BLaER1 treated with 17β-estradiol and CSF1 and Interleukin-3, amounts not matched to agents 10 nM and 100 nM (cell line): ENCODE measurements around the gene TTC33.
A peak's percentile ranks its signal among the peaks of the same experiment; 100 is the strongest.

Experiments
- H3K27ac ChIP-seq, 11 experiments: shearing (Covaris generic); formaldehyde crosslinking; 2 replicates each; pipeline ENCODE4 v1.8.1; 2022
- H3K27me3 ChIP-seq, 11 experiments: shearing (Covaris generic); formaldehyde crosslinking; 2 replicates each; pipeline ENCODE4 v1.8.1; 2022
- H3K36me3 ChIP-seq, 11 experiments: shearing (Covaris generic); formaldehyde crosslinking; 2 replicates each; pipeline ENCODE4 v1.8.1; 2022
- H3K4me1 ChIP-seq, 10 experiments: shearing (Covaris generic); formaldehyde crosslinking; 2 replicates each; pipeline ENCODE4 v1.8.1; 2022
- H3K4me2 ChIP-seq, 11 experiments: shearing (Covaris generic); formaldehyde crosslinking; 2 replicates each; pipeline ENCODE4 v1.8.1; 2022
- H3K4me3 ChIP-seq, 10 experiments: shearing (Covaris generic); formaldehyde crosslinking; 2 replicates each; pipeline ENCODE4 v1.8.1; 2022
- H3K9ac ChIP-seq, 11 experiments: shearing (Covaris generic); formaldehyde crosslinking; 2 replicates each; pipeline ENCODE4 v1.8.1; 2022
- H3K9me3 ChIP-seq, 11 experiments: shearing (Covaris generic); formaldehyde crosslinking; replicated peaks in 1 of 11; 2 replicates each; pipeline ENCODE4 v1.8.1; 2022
- H4K20me1 ChIP-seq, 11 experiments: shearing (Covaris generic); formaldehyde crosslinking; 2 replicates each; pipeline ENCODE4 v1.8.1; 2022
- Cebpa-rat ChIP-seq, 11 experiments: shearing (Covaris generic); IDR thresholded peaks; 2 replicates each; pipeline ENCODE4 v1.8.1; 2022

TTC33 gene

GRCh38 chr5:40507095-40507494 lies 248.7 kb downstream of the TTC33 start:
- H3K27ac ChIP-seq = 0 out of 22 replicates have a peak overlapping the region, but pooled peaks of 1 of the 11 experiments have one; percentile 7
- H3K4me3 ChIP-seq = no peak overlapping the region
- H3K4me1 ChIP-seq = peaks cover 19 to 47% (median 22%) of the 10 kb centered on the region in 10 experiments
- no peak overlapping the region for H3K4me2 ChIP-seq
- no peak for TF ChIP-seq Cebpa-rat (IDR thresholded peaks at IDR 0.05)
- H4K20me1 ChIP-seq = no peaks in the 10 kb centered on the region
- peaks cover 0 to 5% (median 0%) of the 10 kb centered on the region in 11 experiments; a peak in 2 of 22 replicates for H3K9me3 ChIP-seq
- H3K27me3 ChIP-seq = no peaks in the 10 kb centered on the region
- H3K9ac ChIP-seq = no peak overlapping the region
- no peaks in the 10 kb centered on the region for H3K36me3 ChIP-seq

DNA sequence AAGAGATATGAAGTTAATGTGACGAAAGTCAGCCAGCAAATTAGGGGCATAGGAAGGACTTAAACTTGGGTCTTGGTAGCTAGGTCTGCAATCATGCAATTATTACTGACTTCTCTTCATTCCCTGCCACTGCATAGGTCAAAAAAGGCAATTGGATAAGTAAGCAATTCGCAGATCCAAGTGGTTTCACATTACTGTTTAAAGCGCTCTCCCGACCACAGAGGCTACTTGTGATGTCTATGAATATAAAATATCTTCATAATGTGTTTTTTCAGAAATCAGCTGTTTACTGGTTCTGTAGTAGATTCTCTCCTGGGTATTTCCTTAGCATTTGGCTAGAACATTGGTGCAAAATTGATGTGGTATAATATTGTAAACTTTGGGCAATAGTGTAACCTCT lies 250.7 kb downstream of the TTC33 start:
- no peak overlapping the region for H3K4me3 ChIP-seq
- no peak for TF ChIP-seq Cebpa-rat (IDR thresholded peaks at IDR 0.05)
- H3K4me1 ChIP-seq = peaks cover 19 to 67% (median 23%) of the 10 kb centered on the region in 10 experiments
- H3K36me3 ChIP-seq = no peaks in the 10 kb centered on the region
- peaks cover 0 to 5% (median 0%) of the 10 kb centered on the region in 11 experiments; a peak in 3 of 22 replicates for H3K9me3 ChIP-seq
- H3K9ac ChIP-seq = no peak overlapping the region
- H3K4me2 ChIP-seq = peak overlapping the region in 2 of 11 experiments; percentile 51 to 74; a peak in 4 of 22 replicates
- peak overlapping the region in 2 of 11 experiments; percentile 2 to 36; a peak in 1 of 22 replicates for H3K27ac ChIP-seq
- no peaks in the 10 kb centered on the region for H3K27me3 ChIP-seq
- no peaks in the 10 kb centered on the region for H4K20me1 ChIP-seq

GRCh38 chr5:40503439-40503838 lies 252.3 kb downstream of the TTC33 start:
- peak overlapping the region in 1 of 10 experiments; percentile 17; a peak in 1 of 20 replicates for H3K4me3 ChIP-seq
- peak overlapping the region in 4 of 11 experiments; percentile 61 to 82 (median 75); a peak in 9 of 22 replicates for H3K9ac ChIP-seq
- no peaks in the 10 kb centered on the region for H3K36me3 ChIP-seq
- H3K4me2 ChIP-seq = peak overlapping the region; percentile 5 to 80 (median 60); a peak in 19 of 22 replicates
- peaks cover 19 to 83% (median 24%) of the 10 kb centered on the region in 10 experiments for H3K4me1 ChIP-seq
- no peak for TF ChIP-seq Cebpa-rat (IDR thresholded peaks at IDR 0.05)
- H3K27me3 ChIP-seq = no peaks in the 10 kb centered on the region
- no peaks in the 10 kb centered on the region; a peak in 2 of 22 replicates for H3K9me3 ChIP-seq
- H3K27ac ChIP-seq = peak overlapping the region in 8 of 11 experiments; percentile 20 to 99 (median 82); a peak in 14 of 22 replicates
- H4K20me1 ChIP-seq = no peaks in the 10 kb centered on the region

GRCh38 chr5:40502736-40503135 lies 253.0 kb downstream of the TTC33 start:
- Histone ChIP-seq H3K27me3 (no peaks in the 10 kb centered on the region), H4K20me1 (no peaks in the 10 kb centered on the region), H3K4me1 (peaks cover 19 to 90% (median 24%) of the 10 kb centered on the region in 10 experiments), H3K4me2 (peak overlapping the region; percentile 5 to 80 (median 61); a peak in 20 of 22 replicates), H3K4me3 (peak overlapping the region in 2 of 10 experiments; percentile 17 to 34; a peak in 3 of 20 replicates), H3K36me3 (no peaks in the 10 kb centered on the region), H3K9me3 (no peaks in the 10 kb centered on the region; a peak in 1 of 22 replicates), H3K9ac (peak overlapping the region in 4 of 11 experiments; percentile 61 to 82 (median 75); a peak in 9 of 22 replicates), H3K27ac (peak overlapping the region in 7 of 11 experiments; percentile 32 to 99 (median 87); a peak in 14 of 22 replicates)
- no peak for TF ChIP-seq Cebpa-rat (IDR thresholded peaks at IDR 0.05)

GRCh38 chr5:40501711-40502444 lies 253.9 kb downstream of the TTC33 start:
- Histone ChIP-seq H3K4me2 (peak overlapping the region; percentile 5 to 80 (median 61); a peak in 17 of 22 replicates), H3K4me1 (peaks cover 19 to 92% (median 24%) of the 10 kb centered on the region in 10 experiments), H4K20me1 (no peaks in the 10 kb centered on the region), H3K27me3 (no peaks in the 10 kb centered on the region), H3K9ac (peak overlapping the region in 4 of 11 experiments; percentile 61 to 82 (median 75); a peak in 9 of 22 replicates), H3K27ac (peak overlapping the region in 7 of 11 experiments; percentile 17 to 99 (median 87); a peak in 12 of 22 replicates), H3K4me3 (peak overlapping the region in 1 of 10 experiments; percentile 34; a peak in 2 of 20 replicates), H3K9me3 (no peaks in the 10 kb centered on the region; a peak in 1 of 22 replicates), H3K36me3 (no peaks in the 10 kb centered on the region)
- TF ChIP-seq Cebpa-rat (IDR thresholded peaks at IDR 0.05) = no peak

DNA sequence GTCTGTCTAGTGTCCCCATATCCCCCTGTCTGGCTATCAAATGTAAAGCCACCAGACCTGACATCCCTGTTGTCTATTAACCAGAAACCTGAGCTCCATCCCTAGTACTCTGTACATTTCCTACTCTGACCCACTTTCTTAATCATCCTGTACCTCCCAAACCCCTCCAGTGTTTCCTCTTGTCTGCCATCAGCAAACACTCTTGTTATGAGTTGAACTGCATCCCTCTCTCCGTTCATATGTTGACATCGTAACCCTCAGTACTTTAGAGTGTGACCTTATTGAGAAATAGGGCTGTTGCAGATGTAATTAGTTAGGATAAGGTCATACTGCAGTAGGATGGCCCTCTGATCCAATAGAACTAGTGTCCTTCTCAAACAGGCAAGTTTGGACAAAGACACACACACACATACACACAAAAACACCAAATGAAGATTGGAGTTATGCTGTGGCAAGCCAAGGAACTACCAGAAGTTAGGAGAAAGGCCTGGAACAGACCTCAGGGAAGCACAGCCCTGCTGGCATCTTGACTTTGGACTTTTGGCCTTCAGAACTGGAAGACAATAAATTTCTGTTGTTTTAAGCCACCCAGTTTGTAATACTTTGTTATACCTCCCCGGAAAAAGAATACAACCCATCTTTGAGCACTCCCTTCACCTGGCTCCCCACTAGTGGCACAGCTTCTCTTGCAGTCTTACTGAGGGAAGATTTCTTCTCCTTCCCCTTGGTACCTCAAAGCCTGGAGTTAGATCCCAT lies 256.1 kb downstream of the TTC33 start:
- Histone ChIP-seq H3K9me3 (peaks cover 0 to 3% (median 0%) of the 10 kb centered on the region in 11 experiments; a peak in 2 of 22 replicates), H3K27me3 (no peaks in the 10 kb centered on the region), H3K36me3 (no peaks in the 10 kb centered on the region), H4K20me1 (no peaks in the 10 kb centered on the region), H3K9ac (no peak overlapping the region), H3K27ac (peak overlapping the region in 5 of 11 experiments; percentile 37 to 99 (median 43); a peak in 6 of 22 replicates), H3K4me2 (peak overlapping the region in 4 of 11 experiments; percentile 22 to 70 (median 50); a peak in 7 of 22 replicates), H3K4me3 (no peak overlapping the region), H3K4me1 (peaks cover 26 to 85% (median 31%) of the 10 kb centered on the region in 10 experiments)
- TF ChIP-seq Cebpa-rat (IDR thresholded peaks at IDR 0.05) = no peak

DNA sequence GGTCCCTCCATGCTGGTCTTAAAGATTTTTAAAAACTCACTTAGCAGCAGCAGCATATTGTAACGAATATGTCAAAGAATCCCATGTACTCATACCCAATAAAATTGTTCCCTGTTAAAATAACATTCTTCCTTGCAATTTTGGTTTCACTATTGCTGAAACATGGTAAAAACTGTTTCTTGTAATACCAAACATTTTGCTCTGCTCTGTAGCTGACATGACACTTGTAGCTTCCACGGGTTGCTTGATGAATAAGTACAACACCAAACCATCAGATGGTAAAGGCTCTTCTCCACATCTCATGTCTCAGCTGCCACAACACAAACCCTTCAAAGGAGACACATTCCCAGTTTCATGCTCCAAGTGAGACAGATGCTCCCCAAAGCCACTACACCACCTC lies 256.8 kb downstream of the TTC33 start:
- Histone ChIP-seq H3K4me2 (peak overlapping the region in 4 of 11 experiments; percentile 22 to 70 (median 50); a peak in 7 of 22 replicates), H3K36me3 (no peaks in the 10 kb centered on the region), H3K4me3 (no peak overlapping the region), H3K27me3 (no peaks in the 10 kb centered on the region), H3K4me1 (peaks cover 23 to 85% (median 30%) of the 10 kb centered on the region in 10 experiments), H4K20me1 (no peaks in the 10 kb centered on the region), H3K27ac (peak overlapping the region in 5 of 11 experiments; percentile 23 to 97 (median 39); a peak in 6 of 22 replicates), H3K9me3 (peaks cover 0 to 10% (median 2%) of the 10 kb centered on the region in 11 experiments; a peak in 10 of 22 replicates), H3K9ac (no peak overlapping the region)
- no peak for TF ChIP-seq Cebpa-rat (IDR thresholded peaks at IDR 0.05)

- Histone ChIP-seq H3K4me1 (peaks cover 9 to 87% (median 16%) of the 10 kb centered on the region in 10 experiments; a peak in 18 of 20 replicates), H3K27me3 (no peaks in the 10 kb centered on the region), H3K9ac (no peak overlapping the region), H3K4me3 (no peak overlapping the region), H4K20me1 (no peaks in the 10 kb centered on the region), H3K27ac (no peak overlapping the region), H3K36me3 (peaks cover 0 to 4% (median 0%) of the 10 kb centered on the region in 11 experiments; a peak in 1 of 22 replicates), H3K9me3 (peaks cover 0 to 25% (median 15%) of the 10 kb centered on the region in 11 experiments; a peak in 18 of 22 replicates), H3K4me2 (peak overlapping the region in 1 of 11 experiments; percentile 70; a peak in 2 of 22 replicates)
- no peak for TF ChIP-seq Cebpa-rat (IDR thresholded peaks at IDR 0.05)
Measured at GRCh38 chr5:40497573-40497972, 258.2 kb downstream of the TTC33 start.
